Ovary (tissue), 3 donors: Measurements from ENCODE around the gene PDE8A.

ENCODE experiments used
- EP300 ChIP-seq: sonication (generic); formaldehyde crosslinking; IDR thresholded peaks from one replicate; pipeline ENCODE4 v1.6.1; 2017; ENCODE audit warnings: antibody characterized with exemption
- POLR2A ChIP-seq: fragments of 450-650 bp; IDR thresholded peaks from one replicate; pipeline ENCODE4 v1.6.1; 2017; ENCODE audit warnings: antibody characterized with exemption, mild to moderate bottlenecking, moderate library complexity
- TF ChIP-seq, protein P1 (sequence below), 3 donors: fragments of 450-650 bp in 2 of 3; fragments of 200-600 bp in 1 of 3; IDR thresholded peaks; one replicate each; pipeline versions ENCODE4 v1.5.1 to v1.8.0; 2016 to 2022; ENCODE audit warnings: antibody characterized with exemption in 3 of 3, mild to moderate bottlenecking in 1 of 3
- donor health status: DM: no; HTN: no; CAD: no.

DNA sequence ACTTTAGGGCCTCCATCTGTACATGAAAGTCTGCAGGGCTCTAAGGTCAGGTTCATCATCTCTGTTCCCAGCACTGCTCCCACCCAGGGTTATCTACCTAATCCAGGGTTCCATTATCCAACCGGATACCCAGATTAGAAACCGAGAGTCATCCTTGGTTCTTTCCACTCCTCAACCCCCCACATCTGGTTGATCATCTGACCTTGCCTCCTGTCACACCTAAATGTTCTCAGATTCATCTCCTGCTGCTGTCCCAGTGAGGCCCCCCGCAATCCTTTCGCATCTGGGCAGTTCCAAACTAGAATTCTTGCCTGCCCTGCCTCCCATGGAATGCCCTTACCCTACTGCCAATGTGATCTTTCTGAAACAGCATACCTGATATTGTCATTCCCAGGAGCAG lies 136.5 kb downstream of the PDE8A start:
- TF ChIP-seq, protein P1, sequence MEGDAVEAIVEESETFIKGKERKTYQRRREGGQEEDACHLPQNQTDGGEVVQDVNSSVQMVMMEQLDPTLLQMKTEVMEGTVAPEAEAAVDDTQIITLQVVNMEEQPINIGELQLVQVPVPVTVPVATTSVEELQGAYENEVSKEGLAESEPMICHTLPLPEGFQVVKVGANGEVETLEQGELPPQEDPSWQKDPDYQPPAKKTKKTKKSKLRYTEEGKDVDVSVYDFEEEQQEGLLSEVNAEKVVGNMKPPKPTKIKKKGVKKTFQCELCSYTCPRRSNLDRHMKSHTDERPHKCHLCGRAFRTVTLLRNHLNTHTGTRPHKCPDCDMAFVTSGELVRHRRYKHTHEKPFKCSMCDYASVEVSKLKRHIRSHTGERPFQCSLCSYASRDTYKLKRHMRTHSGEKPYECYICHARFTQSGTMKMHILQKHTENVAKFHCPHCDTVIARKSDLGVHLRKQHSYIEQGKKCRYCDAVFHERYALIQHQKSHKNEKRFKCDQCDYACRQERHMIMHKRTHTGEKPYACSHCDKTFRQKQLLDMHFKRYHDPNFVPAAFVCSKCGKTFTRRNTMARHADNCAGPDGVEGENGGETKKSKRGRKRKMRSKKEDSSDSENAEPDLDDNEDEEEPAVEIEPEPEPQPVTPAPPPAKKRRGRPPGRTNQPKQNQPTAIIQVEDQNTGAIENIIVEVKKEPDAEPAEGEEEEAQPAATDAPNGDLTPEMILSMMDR (IDR thresholded peaks at IDR 0.05), result no peak
- no peak for TF ChIP-seq POLR2A
- TF ChIP-seq EP300, result no peak
